Spinal cord (tissue), 10 donors: ENCODE results near the gene SH3GL2. TPM values are rescaled to one million over a fixed set of nuclear protein-coding genes. Genes with fewer than 3 reads are reported as not detected.

Experiments
- DNase-seq, 6 donors: peaks; one replicate each; pipeline versions ENCODE4 v3.0.0 to v3.0.0-alpha.2; 2013 to 2015; ENCODE audit warnings: low spot score in 6 of 6, low read depth in 4 of 6
- H3K27ac ChIP-seq: one replicate; pipeline ENCODE4 v1.5.1; 2013; ENCODE audit warnings: low read depth, low read length, control low read depth
- H3K27me3 ChIP-seq: one replicate; pipeline ENCODE4 v1.6.1; 2013; ENCODE audit warnings: low read length; ENCODE audit not compliant: control insufficient read depth, insufficient read depth
- H3K36me3 ChIP-seq: one replicate; pipeline ENCODE4 v1.6.1; 2013; ENCODE audit warnings: low read length; ENCODE audit not compliant: control insufficient read depth, insufficient read depth
- H3K4me1 ChIP-seq: one replicate; pipeline ENCODE4 v1.6.1; 2013; ENCODE audit warnings: low read length; ENCODE audit not compliant: control insufficient read depth, insufficient read depth
- H3K4me3 ChIP-seq: one replicate; pipeline ENCODE4 v1.5.1; 2013; ENCODE audit warnings: low read depth, low read length, control low read depth
- H3K9me3 ChIP-seq: one replicate; pipeline ENCODE4 v1.6.1; 2013; ENCODE audit warnings: low read length; ENCODE audit not compliant: control insufficient read depth, insufficient read depth
- WGBS: methylation state at CpG from one replicate; pipeline ENCODE4 v1.1.5; 2013; ENCODE audit warnings: missing lambda C conversion rate; ENCODE audit not compliant: insufficient coverage; 5-methylcytosine and 5-hydroxymethylcytosine counted together
- polyA plus RNA-seq, 2 donors: library from polyadenylated mRNA; unstranded; fragments of 120-200 nt; gene quantifications; one replicate each; pipeline ENCODE4 v1.2.1, GENCODE V29; 2013; ENCODE audit not compliant: insufficient read length in 2 of 2
- total RNA-seq, 2 donors: library from RNA; depleted of rRNA in 1 of 2; stranded (reverse); fragments of 120-200 nt in 1 of 2; fragments of >200 nt in 1 of 2; gene quantifications; one replicate each; pipeline versions ENCODE4 v1.2.3 to v1.2.4, GENCODE V29; 2013 to 2014
- donor health status: healthy.

SH3GL2 gene
- total and polyA plus RNA-seq, 4 donors = 20.1 to 72.3 (median 60.7) TPM

DNA sequence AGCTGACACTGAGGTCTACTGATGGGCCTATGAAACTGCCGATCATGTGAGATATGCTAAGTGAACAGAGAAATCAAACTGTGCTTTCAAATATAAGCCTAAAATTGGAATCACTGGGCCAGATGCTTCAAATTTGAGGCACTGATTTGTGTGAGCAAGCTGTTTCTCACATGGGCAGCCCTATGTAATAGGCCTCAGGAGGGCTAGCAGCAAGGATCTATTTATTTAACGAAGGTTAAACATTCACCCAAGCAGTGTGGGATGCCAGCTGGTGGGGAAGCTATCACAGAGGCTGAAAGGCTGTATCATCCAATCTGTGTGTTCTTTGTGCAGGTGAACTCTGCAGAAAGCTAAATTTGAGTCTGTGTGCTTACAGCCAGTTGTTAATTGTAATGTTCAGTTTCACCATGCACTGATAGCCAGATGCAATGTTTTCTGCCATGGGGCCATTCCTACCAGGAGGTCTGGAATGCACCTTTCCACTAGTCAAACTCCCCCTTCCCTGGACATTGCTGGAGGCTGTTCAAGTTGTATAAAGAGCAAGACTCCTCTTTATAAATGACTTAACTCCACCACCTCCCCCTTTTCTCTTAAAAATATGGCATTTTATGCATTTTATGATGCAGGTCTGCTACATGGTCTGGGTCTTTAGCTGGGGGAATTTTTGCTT, 228.9 kb downstream of the SH3GL2 start:
- no peak overlapping the region for H3K27ac ChIP-seq
- no peaks in the 10 kb centered on the region for H3K36me3 ChIP-seq
- H3K4me1 ChIP-seq = peaks cover 5% of the 10 kb centered on the region
- 60% methylated on average over 2 of the region's 2 CpGs for WGBS
- H3K27me3 ChIP-seq = no peaks in the 10 kb centered on the region
- peak in 1 of 6 donors; percentile 79 for DNase-seq
- H3K9me3 ChIP-seq = no peaks in the 10 kb centered on the region
- no peak overlapping the region for H3K4me3 ChIP-seq

DNA sequence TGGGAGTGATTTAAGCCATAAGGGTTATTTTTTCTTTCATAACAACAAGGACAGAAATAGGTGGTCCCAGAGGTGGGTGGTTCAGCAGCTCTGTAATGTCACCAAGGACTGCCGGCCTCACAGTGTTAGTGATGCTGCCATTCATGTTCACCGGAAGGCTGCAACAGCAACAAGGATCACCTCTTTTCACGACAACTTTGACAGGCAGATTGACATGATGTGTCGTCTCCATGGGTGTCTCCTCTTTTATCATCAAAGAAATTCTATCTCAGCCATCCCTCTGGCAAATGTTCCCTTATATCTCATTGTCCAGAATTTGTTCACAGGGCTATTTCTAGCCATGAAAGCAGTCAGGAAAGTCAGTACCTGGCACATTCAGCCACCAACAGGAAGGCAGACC, 231.5 kb downstream of the SH3GL2 start:
- peaks cover 5% of the 10 kb centered on the region for H3K4me1 ChIP-seq
- DNase-seq = no peak
- 75% methylated on average over 4 of the region's 4 CpGs for WGBS
- no peaks in the 10 kb centered on the region for H3K27me3 ChIP-seq
- H3K4me3 ChIP-seq = no peak overlapping the region
- no peaks in the 10 kb centered on the region for H3K9me3 ChIP-seq
- no peaks in the 10 kb centered on the region for H3K36me3 ChIP-seq
- H3K27ac ChIP-seq = no peak overlapping the region

DNA sequence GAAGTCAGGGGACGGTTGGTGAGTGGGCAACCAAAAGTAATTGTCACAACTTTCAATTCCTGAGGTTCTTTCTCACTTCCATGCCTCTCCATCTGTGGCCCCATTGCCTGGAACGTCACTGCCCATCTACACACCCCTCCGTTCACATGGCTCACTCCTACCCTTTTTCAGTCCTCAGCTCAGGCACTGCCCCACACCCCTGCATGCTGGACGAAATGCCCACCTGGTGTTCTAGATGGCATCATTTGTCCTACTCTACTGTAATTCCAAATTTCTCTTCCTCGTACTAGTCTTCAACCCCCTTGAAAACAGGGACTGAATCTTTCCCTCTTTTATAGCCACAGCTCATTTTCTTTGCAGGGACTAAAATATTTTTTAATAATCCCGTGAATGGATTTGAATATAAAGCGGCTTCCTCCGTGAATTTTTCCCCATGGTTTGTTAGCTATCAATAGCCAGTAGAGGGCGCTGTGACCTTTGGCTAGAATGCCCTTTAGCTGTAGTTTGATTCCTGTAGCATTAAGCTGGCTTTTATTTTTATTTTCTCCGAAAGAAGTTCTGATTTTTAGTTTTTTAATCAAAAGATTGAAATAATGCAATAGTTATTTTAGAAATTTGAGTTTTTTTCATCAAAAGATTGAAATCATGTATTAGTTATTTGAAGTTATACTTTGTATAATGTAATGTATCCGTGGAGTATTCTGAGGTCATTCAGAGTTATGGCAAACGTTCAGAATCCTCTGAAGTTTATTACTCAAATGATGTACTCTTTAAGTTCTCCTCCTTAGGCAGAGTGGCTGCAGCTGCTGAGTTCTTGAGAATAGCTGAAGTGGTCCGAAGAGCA, 232.1 kb downstream of the SH3GL2 start:
- Histone ChIP-seq H3K4me1 (peaks cover 5% of the 10 kb centered on the region), H3K4me3 (no peak overlapping the region), H3K27ac (no peak overlapping the region), H3K36me3 (no peaks in the 10 kb centered on the region), H3K9me3 (no peaks in the 10 kb centered on the region), H3K27me3 (no peaks in the 10 kb centered on the region)
- DNase-seq = peak; percentile 50 to 95 (median 81)
- WGBS = 29% methylated on average over 6 of the region's 13 CpGs

DNA sequence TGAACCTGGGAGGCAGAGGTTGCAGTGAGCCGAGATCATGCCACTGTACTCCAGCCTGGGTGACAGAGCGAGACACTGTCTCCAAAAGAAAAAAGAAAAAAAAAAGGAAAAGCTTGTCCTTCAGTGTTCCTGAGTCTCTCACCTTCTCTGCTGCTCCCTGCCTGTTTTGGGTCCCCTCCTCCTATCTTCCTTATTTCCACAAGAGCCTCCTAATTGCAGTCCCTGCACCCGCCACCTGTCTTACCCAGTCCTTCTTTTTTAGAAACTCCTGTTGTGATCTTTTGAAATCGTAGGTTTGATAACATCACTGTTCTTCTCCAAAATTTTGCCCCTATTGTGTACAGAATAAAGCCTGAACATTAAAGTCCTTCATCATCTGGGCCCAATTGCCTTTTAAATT, 234.9 kb downstream of the SH3GL2 start:
- H3K9me3 ChIP-seq = no peaks in the 10 kb centered on the region
- DNase-seq = no peak
- no peak overlapping the region for H3K4me3 ChIP-seq
- H3K36me3 ChIP-seq = no peaks in the 10 kb centered on the region
- WGBS = 94% methylated on average over 3 of the region's 4 CpGs
- peaks cover 5% of the 10 kb centered on the region for H3K4me1 ChIP-seq
- no peak overlapping the region for H3K27ac ChIP-seq
- no peaks in the 10 kb centered on the region for H3K27me3 ChIP-seq

DNA sequence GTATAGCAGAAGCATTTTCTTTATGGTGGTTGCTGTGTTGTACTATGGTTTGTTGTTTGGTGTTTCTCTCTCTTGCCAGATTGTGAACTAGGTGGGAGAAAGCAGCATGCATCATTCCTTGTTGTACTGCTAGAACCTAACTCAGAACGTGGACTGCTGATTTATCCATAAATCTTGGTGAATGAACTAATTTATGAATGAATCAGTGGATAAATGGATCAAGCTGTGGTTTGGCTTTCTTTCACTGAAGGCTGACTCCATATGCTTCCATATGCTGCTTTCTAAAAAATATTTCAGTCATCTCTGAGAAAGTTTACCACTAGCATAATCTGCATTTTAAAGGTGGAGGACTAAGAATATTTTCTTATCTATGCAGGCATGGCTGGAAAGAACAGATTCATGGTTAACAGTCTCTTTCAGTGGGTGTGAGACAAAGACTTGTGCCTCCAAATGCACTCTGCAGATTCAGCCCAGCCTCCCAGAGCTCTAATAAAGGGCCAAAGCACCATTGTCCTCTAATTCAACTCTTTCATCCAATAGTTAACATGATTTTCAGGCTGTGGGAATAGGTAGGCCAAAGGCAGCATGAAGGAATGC, 237.7 kb downstream of the SH3GL2 start:
- Histone ChIP-seq H3K27ac (no peak overlapping the region), H3K36me3 (no peaks in the 10 kb centered on the region), H3K4me3 (no peak overlapping the region), H3K4me1 (peaks cover 5% of the 10 kb centered on the region), H3K27me3 (no peaks in the 10 kb centered on the region), H3K9me3 (no peaks in the 10 kb centered on the region)
- 33% methylated on average over 1 of the region's 1 CpG for WGBS
- peak in 1 of 6 donors; percentile 69 for DNase-seq

DNA sequence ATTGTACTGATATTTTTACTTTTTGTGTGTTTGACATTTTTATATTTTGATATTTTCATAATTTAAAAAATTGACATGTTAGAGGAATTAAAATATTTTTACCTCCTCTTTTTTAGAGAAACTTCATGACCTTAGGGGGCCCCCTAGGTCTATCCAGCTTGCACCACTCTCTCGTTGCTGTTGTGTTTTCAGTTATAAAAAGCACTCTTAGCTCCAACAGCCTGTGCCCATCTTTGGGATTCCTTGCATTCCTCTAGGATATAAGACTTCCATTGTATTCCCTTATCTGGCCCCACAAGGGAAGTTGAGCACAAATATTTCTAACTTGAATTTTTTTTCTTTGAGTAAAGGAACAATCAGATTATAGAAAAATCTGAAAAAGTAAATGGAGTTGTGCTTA, 245.3 kb downstream of the SH3GL2 start:
- WGBS = 40% methylated on average over 1 of the region's 1 CpG
- H3K27ac ChIP-seq = no peak overlapping the region
- DNase-seq = no peak

DNA sequence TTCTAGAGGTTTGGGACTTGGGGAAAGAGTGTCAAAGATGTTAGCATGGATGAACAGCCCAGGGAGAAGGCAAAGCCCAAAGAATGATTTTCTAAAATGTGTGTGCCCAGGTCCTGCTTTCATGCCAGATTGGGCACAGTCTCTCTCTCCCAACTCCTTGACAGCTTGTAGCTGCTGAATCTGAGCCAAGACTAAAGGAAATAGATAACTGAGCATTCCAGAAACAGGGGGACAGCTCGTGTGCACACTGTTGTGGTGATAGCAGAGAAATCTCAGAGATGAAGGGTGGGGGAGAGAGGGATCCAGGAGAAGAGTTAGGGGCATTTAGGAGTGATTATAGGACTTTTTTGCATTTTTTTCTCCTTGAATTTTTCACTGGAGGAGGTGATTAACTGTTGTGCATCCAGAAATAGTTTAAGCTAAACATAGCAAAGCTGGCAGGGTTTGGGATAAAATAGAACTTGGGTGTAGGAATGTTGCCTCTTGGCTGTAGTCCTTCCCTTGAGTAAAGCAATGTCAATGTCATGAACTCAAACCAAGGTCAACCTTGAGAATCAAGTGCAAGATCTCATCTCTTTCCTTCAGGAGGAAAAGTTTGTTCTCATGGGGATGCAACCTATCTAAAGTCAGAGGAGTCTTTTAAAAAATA, 245.9 kb downstream of the SH3GL2 start:
- Histone ChIP-seq H3K4me3 (no peak overlapping the region), H3K36me3 (no peaks in the 10 kb centered on the region), H3K4me1 (no peaks in the 10 kb centered on the region), H3K27me3 (no peaks in the 10 kb centered on the region), H3K9me3 (no peaks in the 10 kb centered on the region), H3K27ac (no peak overlapping the region)
- WGBS = 0% methylated on average over 1 of the region's 1 CpG
- DNase-seq = peak in 2 of 6 donors; percentile 69 to 93

More for the DNA sequence above, 245.3 kb downstream of the SH3GL2 start:
- Histone ChIP-seq H3K4me1 (no peaks in the 10 kb centered on the region), H3K36me3 (no peaks in the 10 kb centered on the region), H3K27me3 (no peaks in the 10 kb centered on the region), H3K4me3 (no peak overlapping the region), H3K9me3 (no peaks in the 10 kb centered on the region)

DNA sequence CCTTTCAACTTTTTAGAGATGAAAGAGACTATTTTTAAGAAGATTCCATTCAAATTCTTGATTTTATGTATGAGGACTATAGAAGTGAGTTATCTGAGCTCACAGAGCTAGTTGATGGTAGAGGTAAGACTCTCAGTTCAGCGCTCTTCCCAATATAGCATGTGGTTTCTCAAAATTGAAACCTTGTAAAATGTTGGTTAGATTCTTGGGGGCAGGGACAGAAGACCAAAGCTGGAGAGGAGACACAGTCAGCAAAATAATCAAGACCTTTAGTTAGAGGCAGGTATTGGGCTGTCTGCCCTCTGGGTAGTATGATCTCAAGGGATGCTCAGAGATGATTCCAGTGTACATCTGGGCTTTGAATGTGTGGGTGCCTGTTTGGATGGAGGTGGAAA, 246.4 kb downstream of the SH3GL2 start:
- Histone ChIP-seq H3K36me3 (no peaks in the 10 kb centered on the region), H3K9me3 (no peaks in the 10 kb centered on the region), H3K4me3 (no peak overlapping the region), H3K27me3 (no peaks in the 10 kb centered on the region), H3K4me1 (no peaks in the 10 kb centered on the region), H3K27ac (no peak overlapping the region)
- 100% methylated on average over 1 of the region's 1 CpG for WGBS
- no peak for DNase-seq

DNA sequence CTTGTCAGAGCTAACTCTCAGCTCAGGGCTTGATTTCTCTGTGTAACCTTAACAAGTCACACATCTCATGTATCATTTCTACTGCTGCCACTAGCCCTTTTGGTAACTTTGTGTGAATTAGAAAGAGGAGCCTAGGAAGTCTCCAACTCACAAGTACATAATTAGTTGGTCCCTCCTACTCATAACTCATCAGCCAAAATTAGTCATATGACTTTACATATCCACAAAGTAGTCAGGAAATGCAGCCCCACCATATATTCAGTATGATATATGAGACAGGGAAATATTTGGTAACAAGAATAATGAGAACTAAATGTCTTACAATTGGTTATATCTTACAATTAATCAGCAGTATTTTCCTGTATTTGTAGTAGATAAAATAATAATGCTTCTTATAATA, 250.2 kb downstream of the SH3GL2 start:
- H3K9me3 ChIP-seq = no peaks in the 10 kb centered on the region
- H3K4me1 ChIP-seq = no peaks in the 10 kb centered on the region
- H3K4me3 ChIP-seq = no peak overlapping the region
- H3K36me3 ChIP-seq = no peaks in the 10 kb centered on the region
- DNase-seq = no peak
- H3K27ac ChIP-seq = no peak overlapping the region
- H3K27me3 ChIP-seq = no peaks in the 10 kb centered on the region
